Measurements from ENCODE around the gene SERPINI1. TPM values are rescaled to one million over a fixed set of nuclear protein-coding genes. Genes with fewer than 3 reads are reported as not detected.
A peak's percentile ranks its signal among the peaks of the same experiment; 100 is the strongest.

Gene SERPINI1
- total RNA-seq, 1 experiment from 2014 or later: 0.14 TPM

- DNase-seq (ENCODE audit: low spot score): no peak
- in situ Hi-C loops (cut with HindIII; ENCODE audit: low sequenced_read_pairs): no loop called here
Measured at GRCh38 chr3:167835359-167835758, 99.8 kb downstream of the SERPINI1 start.

- no peak for DNase-seq (ENCODE audit: low spot score)
- in situ Hi-C loops (cut with HindIII; ENCODE audit: low sequenced_read_pairs): no loop called here
Measured at GRCh38 chr3:167835953-167836352, 100.4 kb downstream of the SERPINI1 start.

DNA sequence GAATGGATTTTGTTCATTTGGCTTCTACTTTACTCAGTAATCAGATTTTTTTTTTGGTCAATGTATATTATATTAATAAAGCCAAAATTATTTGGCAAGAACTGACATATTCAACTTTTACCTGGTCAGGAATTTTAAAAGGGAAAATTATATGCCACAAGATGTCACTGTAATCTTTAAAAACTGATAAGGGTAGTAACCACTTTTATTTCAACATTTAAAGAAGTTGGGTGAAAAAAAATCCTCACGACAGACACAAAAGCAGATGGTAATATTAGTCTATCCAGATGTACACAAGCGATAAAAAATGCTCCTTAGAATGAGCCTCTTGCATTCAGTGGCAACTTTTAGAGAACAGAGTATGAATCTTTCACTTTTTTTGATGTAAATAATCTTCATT lies 101.9 kb downstream of the SERPINI1 start:
- in situ Hi-C loops (cut with HindIII; ENCODE audit: low sequenced_read_pairs): no loop called here
- no peak for DNase-seq (ENCODE audit: low spot score)

DNA sequence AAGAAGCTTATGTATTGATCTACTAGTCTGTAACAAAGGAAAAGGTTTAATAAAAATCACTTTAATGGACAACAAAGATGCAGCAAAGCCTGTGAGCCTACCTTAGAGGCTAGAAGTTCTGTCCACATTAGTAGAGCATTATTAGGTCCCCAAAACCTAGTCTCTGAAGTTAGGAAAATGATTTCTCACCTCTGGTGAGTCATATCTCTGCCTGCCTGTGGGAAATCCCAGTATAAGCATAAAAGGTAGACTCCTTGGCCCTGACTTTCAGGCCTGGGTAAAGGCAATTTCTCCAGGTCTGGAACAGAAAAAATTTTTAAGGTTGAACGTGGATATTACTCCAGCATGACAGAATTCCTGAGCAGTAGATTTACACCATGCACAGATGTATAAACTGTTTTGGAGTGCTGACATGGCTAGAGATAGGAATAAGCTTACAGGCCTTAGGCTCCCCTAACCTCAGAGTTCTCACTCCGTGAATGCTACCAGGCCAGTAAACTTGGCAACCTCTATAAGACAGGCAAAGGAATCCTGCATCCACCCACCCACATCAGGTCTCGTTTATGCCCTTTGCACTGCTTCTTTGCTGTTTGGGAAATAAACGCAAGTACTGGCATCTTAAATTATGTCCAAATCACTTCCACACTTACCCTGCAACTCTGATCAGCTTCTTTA lies 104.1 kb downstream of the SERPINI1 start:
- DNase-seq (ENCODE audit: low spot score): no peak
- in situ Hi-C loops (cut with HindIII; ENCODE audit: low sequenced_read_pairs): no loop called here

GRCh38 chr3:167840247-167840646 lies 104.7 kb downstream of the SERPINI1 start:
- DNase-seq (ENCODE audit: low spot score): no peak
- in situ Hi-C loops (cut with HindIII; ENCODE audit: low sequenced_read_pairs): no loop called here

DNA sequence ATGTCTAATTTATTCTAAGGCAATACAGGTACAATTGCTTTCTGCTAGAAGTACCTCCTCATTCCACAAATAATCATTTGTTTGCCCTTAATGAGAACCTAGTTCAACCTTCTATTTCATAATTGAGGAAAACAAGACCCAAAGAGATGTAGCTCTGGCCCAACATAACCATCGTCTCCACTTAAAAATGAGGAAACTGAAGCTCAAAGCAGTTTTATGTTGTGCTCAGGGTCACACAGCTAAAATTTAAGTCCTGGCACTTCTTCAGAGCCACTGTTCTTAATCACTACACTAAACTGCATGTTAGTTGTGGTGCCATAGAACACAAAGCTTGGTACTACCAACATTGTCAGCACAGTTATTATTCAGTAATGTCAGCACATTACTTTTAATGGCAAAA lies 108.0 kb downstream of the SERPINI1 start:
- in situ Hi-C loops (cut with HindIII; ENCODE audit: low sequenced_read_pairs): no loop called here
- no peak for DNase-seq (ENCODE audit: low spot score)

DNA sequence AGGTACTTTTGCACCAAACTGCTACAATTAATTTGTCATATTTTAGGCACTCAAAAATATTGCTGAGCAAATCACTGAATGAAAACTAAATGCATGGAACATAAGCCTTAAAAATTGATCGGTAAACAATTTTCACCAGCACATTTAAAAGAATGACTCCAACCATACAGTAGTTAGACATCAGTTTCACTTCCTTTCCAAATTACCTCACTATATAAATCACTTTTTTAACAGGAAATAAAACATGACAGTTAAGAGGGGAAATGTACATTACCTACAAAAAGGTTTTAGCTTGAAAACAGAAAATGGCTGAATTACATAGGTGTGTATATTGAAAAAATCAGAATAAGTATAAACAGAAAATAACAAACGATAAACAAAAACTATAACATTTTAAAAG lies 108.4 kb downstream of the SERPINI1 start:
- DNase-seq (ENCODE audit: low spot score): no peak
- in situ Hi-C loops (cut with HindIII; ENCODE audit: low sequenced_read_pairs): no loop called here

- in situ Hi-C loops (cut with HindIII; ENCODE audit: low sequenced_read_pairs): no loop called here
- DNase-seq (ENCODE audit: low spot score): no peak
Measured at GRCh38 chr3:167844528-167844927, 109.0 kb downstream of the SERPINI1 start.

- in situ Hi-C loops (cut with HindIII; ENCODE audit: low sequenced_read_pairs): no loop called here
- DNase-seq (ENCODE audit: low spot score): no peak
Measured at GRCh38 chr3:167851171-167851570, 115.7 kb downstream of the SERPINI1 start.

GRCh38 chr3:167851749-167852148 lies 116.2 kb downstream of the SERPINI1 start:
- DNase-seq (ENCODE audit: low spot score): no peak
- in situ Hi-C loops (cut with HindIII; ENCODE audit: low sequenced_read_pairs): no loop called here

DNA sequence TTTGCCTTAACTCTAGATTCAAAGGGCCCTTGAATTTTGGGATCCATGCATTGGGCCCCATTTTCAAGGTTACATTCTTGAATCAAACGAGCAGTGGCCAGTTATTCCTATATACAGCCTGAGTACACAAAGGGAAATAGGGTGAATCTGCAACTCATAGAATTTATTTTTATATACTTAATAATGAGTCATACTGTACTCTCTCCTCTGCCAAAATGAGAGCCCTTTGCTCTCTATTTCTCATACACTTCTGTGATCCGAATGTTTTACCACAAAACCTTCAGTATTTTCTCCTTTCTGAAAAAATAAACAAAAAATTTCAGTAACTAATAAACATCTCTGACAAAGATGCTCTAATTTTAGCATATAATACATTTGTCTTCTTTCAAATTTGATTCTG lies 116.7 kb downstream of the SERPINI1 start:
- in situ Hi-C loops (cut with HindIII; ENCODE audit: low sequenced_read_pairs): no loop called here
- no peak for DNase-seq (ENCODE audit: low spot score)

- no peak for DNase-seq (ENCODE audit: low spot score)
- in situ Hi-C loops (cut with HindIII; ENCODE audit: low sequenced_read_pairs): no loop called here
Measured at GRCh38 chr3:167854063-167854462, 118.5 kb downstream of the SERPINI1 start.

- DNase-seq (ENCODE audit: low spot score): no peak
- in situ Hi-C loops (cut with HindIII; ENCODE audit: low sequenced_read_pairs): no loop called here
Measured at GRCh38 chr3:167854846-167855245, 119.3 kb downstream of the SERPINI1 start.

GRCh38 chr3:167855306-167855705 lies 119.8 kb downstream of the SERPINI1 start:
- DNase-seq (ENCODE audit: low spot score): no peak
- in situ Hi-C loops (cut with HindIII; ENCODE audit: low sequenced_read_pairs): no loop called here

DNA sequence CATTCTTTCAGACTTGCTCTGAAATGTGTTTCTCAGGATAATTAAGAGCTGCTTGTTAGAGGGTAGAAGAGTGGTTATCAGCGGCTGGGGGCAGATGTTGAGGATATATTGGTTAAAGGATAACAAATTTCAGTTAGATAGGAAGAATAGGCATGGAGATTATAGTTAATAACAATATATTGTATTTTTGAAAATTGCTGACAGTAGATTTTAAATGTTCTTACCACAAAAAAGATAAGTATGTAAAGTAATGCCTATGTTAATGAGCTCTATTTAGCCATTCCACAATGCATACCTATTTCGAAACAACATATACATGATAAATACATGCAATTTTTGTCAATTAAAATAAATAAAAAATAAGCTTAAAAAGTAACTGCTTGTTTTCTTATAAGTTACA lies 123.3 kb downstream of the SERPINI1 start:
- in situ Hi-C loops (cut with HindIII; ENCODE audit: low sequenced_read_pairs): no loop called here
- DNase-seq (ENCODE audit: low spot score): no peak

DNA sequence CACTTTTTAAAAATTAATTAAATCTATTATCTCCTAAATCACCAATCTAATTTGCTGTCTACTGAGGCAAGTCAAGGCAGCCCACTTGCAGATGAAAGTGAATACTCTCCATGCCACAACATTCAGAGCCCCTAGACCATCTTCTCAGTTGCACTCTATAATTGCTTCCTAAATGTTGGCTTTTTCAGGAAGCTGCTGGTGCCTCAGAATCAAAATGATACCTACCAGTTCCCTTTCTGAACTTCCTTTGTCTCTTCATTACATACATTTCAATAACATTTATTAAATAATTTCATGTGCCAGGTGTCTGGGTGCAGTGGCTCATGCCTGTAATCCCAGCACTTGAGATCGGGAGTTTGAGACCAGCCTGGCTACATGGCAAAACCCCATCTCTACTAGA lies 124.1 kb downstream of the SERPINI1 start:
- DNase-seq (ENCODE audit: low spot score): no peak
- in situ Hi-C loops (cut with HindIII; ENCODE audit: low sequenced_read_pairs): no loop called here

GRCh38 chr3:167861649-167862048 lies 126.1 kb downstream of the SERPINI1 start:
- no peak for DNase-seq (ENCODE audit: low spot score)
- in situ Hi-C loops (cut with HindIII; ENCODE audit: low sequenced_read_pairs): no loop called here

DNA sequence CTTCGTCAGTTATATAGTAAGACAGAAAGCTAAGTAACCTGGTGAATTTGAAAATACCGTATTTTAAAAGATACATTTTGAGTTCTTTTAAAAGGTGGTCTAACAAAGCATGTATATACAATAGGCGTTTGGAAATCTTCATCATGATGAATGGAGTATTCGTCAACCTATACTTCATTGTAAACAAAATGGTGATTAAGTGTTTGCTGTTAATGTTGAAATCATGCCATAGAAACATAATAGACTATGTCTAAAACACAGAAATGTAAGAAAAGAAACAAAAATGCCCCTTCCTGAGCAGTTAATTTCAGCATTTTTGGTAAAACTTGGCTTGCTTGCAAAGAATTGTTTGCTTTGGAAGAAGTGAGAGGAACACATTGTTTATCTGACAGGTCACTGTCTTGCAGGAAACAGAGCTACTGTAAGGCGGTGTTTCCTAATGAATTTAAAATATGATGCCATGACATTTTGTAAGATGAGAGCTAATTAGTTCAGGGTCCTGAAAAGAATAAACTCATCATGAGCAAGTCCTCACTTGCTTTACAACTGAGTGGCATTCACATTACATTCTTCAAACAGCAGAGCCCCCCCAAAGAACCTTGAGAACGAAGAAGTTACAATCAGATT lies 126.7 kb downstream of the SERPINI1 start:
- in situ Hi-C loops (cut with HindIII; ENCODE audit: low sequenced_read_pairs): no loop called here
- DNase-seq (ENCODE audit: low spot score): no peak

DNA sequence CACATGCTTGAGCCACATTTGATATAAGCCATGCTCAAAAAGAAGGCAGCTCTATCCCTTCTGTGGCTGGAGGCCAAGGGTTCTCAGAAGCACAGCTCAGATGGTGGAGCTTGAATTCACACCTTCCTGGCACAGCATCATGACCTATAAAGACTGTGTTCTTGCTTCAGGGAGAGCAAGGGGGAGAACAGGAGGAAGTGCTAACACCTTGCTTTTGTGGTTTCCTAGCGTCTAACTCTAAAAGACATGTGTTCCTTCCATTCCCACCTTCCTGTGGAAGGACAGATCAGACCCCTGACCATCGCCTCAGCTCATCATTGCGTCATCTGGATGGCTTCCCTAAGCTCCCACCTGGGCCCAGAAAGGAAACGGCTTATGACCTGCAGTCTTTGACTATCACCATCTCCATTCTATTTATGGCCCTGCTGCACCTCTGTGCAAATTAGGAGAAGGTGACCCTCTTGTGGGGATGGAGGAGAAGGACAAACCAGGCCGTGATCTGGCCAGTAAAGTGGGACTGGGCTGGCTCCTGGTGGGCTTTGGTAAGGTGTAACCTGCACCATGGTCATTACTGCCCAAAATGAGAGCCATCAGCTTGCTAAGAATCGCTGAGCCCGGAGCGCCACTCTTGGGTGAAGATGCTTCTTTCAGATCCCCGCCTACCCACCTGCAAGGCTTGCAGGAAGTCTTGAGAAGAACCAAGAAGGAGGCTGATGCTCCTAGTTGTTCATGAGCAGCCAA lies 128.5 kb downstream of the SERPINI1 start:
- DNase-seq (ENCODE audit: low spot score): peak; percentile 19
- in situ Hi-C loops (cut with HindIII; ENCODE audit: low sequenced_read_pairs): no loop called here

DNA sequence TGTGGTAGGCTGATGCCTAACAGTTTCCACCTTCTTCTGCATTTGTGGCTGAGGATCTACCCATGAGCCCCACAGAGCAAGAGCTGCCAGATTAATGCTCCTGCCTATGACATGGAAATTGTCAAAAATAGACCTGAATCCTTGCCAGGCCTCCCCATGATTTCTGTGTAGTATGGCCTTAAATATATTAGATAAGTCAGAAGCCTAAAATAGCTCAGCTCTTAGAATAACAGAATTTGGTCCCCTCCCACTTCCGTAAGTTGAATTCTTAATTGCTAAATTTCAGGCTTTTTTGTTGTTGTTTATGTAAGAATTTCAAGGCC lies 129.0 kb downstream of the SERPINI1 start:
- DNase-seq (ENCODE audit: low spot score): no peak
- in situ Hi-C loops (cut with HindIII; ENCODE audit: low sequenced_read_pairs): no loop called here

DNA sequence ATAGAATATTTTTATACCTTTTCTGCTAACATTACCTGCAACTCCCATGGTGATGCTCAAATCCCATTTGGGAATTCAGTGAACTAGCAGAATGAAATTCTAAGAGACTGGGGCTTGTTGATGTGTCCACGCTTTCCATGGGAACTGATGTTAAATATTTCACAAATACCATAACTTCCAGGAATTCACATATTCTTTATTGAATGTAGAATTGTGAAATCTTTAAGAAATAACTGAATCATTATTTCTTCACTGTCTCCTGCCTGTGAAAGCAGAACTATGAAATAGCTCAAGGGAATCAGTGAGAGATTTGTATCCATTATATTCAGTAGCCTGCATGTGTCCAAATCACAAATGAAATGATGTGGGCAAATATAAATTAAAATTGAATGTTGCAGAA lies 130.8 kb downstream of the SERPINI1 start:
- in situ Hi-C loops (cut with HindIII; ENCODE audit: low sequenced_read_pairs): no loop called here
- no peak for DNase-seq (ENCODE audit: low spot score)
